DMS114 treated with DMSO at 0.1 percent for 48 hours (cell line): ENCODE results near the gene LTB.
A peak's percentile ranks its signal among the peaks of the same experiment; 100 is the strongest.

Experiments
- DNase-seq: peaks from one replicate; lab custom pipeline; 2025; ENCODE audit not compliant: unreplicated experiment; lab: John Stamatoyannopoulos, UW

The LTB gene

GRCh38 chr6:31582230-31582643 is at the start of gene LTB:
TSS of gene LTB (minus strand) at chr6:31582424. CDS start at chr6:31582417, 7 bp downstream.
- DNase-seq: no peak

DNA sequence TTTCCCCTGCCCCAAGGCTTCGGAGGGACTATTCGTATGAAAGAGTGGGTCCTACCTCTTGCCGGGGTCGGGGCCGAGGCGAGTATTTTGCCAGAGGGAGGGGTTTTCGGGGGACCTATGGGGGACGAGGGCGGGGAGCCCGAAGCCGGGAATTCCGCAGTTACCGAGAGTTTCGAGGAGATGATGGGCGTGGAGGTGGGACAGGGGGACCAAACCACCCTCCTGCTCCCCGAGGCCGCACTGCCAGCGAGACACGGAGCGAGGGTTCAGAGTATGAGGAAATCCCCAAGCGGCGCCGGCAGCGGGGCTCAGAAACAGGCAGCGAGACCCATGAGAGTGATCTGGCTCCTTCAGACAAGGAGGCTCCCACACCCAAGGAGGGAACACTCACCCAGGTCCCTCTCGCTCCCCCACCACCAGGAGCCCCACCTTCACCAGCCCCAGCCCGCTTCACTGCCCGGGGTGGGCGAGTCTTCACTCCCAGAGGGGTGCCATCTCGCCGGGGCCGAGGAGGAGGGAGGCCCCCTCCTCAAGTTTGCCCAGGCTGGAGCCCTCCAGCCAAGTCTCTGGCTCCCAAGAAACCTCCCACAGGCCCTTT is 49.6 kb upstream of the LTB start:
- DNase-seq: no peak

GRCh38 chr6:31631209-31631608 is 49.0 kb upstream of the LTB start:
- DNase-seq: no peak

DNA sequence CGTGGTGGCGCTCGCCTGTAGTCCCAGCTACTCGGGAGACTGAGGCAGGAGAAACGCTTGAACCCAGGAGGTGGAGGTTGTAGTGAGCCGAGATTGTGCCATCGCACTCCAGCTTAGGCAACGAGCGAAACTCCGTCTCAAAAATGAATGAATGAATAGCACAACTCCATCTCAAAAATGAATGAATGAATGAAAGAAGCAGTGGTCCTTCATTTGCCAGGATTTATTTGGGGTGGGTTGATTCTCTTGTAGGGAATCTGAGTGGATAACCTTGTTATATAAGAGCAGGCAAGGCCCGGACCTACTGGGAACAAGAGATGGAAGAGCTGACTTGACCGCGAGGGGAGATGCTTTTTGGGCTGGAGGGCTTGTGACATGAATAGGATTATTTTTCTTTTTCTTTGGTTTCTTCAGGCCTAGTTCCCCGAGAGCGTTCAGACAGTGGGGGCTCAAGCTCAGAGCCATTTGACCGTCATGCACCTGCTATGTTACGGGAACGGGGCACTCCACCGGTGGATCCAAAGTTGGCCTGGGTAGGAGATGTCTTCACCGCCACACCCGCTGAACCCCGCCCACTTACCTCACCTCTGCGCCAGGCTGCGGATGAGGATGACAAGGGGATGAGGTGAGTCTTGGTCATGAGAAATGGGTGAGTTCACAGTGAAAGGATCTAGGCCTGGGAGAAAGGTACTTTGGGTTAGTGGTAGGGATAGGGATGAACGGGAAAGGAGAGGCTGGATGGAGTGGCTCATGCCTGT is 48.1 kb upstream of the LTB start:
- no peak for DNase-seq

GRCh38 chr6:31629014-31629413 is 46.8 kb upstream of the LTB start:
- DNase-seq: no peak

DNA sequence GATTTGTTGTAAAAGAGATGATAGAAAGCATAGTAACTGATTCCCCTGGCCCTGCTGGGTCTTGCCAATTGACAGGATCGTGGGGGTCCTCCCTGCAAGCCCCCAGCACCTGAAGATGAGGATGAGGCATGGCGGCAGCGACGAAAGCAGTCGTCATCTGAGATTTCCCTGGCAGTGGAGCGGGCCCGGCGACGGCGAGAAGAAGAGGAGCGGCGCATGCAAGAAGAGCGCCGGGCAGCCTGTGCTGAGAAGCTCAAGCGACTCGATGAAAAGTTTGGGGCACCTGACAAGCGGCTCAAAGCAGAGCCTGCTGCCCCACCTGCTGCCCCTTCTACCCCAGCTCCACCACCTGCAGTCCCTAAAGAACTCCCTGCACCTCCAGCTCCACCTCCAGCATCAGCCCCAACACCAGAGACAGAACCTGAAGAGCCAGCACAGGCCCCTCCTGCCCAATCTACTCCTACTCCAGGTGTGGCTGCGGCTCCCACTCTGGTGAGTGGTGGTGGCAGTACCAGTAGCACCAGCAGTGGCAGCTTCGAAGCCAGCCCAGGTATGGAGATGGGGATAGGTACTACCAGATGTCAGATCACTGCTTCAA is 45.6 kb upstream of the LTB start:
- DNase-seq: no peak

DNA sequence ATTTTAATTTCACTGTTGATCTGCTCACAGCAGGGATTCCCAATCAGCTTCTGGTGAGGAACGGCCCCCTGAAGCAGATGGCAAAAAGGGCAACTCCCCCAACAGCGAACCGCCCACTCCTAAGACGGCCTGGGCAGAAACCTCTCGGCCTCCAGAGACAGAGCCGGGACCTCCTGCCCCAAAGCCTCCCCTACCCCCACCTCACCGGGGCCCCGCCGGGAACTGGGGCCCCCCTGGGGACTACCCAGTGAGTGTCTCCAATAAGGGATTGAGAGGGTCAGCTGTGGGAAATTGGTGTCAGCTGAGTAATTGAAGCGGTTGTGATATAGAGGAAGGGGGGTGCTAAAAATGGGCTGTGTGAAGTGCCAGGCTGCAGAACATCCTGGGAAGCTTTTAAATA is 44.7 kb upstream of the LTB start:
- no peak for DNase-seq

- DNase-seq: no peak
These were observed 41.8 kb upstream of the LTB start for GRCh38 chr6:31624070-31624469.

DNA sequence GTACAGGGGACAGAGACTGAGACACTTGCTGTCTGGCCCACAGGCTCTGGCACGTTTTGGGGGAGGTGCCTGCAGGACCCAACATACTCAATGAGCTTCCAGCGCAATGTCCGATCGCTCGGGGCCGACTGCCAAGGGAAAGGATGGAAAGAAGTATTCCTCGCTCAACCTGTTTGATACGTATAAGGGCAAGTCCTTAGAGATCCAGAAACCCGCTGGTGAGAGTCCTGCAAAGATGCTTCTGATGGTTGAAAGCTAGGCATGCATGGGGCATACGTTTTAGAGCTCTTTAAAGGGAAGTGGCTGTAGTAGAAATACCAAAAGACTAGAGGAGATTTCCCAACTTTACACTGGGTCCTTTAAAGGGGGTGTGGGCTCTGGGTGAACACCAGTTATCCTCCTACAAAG is 40.5 kb upstream of the LTB start:
- no peak for DNase-seq

DNA sequence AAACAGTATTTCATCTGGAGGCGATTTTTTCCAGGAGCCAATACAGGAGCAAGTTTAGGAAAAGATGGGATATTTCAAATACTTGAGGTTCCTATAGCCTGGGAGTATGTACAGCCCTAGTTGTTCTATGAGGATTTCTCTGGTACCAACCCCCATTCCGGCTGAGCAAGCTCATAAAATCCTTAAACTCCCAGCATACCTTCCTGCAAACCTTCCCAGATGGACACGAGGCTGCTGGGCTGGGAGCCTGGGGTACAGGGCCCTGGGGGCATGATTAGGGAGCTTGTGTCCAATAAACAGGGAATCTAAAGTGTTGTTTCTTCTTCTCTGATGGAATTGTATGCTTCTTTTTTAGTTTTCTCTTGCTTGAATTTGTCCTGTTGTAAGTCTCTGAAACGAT is 39.8 kb upstream of the LTB start:
- DNase-seq: no peak

DNA sequence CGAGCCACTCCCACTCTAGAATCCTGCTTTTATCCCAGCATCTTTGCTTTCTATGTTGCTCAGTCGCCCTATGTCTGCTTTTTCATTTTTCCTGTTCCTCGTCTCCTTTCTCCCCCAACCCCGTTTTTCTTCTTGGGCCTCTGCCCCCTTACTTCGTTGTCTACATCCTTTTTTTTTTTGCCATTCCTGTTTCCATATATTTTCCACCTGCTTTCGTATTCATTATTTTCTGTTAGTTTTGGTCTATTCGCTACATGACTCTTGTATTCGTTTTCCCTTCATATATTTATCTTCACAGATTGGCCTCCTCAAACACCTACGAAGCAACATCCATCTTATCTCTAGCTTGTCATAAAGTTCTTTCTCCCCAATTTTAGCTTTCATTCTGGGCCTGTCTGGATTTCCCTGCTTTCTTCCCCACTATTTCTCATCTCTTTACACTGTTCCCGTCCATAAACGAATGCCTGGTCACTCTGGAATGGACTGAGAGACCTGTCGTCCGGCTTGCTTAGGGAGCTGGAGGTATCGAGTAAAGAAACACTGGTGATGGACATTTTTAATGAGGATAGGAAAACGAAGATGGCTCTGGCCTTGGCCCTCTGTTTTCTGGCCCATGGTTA is 39.2 kb upstream of the LTB start:
- no peak for DNase-seq

DNA sequence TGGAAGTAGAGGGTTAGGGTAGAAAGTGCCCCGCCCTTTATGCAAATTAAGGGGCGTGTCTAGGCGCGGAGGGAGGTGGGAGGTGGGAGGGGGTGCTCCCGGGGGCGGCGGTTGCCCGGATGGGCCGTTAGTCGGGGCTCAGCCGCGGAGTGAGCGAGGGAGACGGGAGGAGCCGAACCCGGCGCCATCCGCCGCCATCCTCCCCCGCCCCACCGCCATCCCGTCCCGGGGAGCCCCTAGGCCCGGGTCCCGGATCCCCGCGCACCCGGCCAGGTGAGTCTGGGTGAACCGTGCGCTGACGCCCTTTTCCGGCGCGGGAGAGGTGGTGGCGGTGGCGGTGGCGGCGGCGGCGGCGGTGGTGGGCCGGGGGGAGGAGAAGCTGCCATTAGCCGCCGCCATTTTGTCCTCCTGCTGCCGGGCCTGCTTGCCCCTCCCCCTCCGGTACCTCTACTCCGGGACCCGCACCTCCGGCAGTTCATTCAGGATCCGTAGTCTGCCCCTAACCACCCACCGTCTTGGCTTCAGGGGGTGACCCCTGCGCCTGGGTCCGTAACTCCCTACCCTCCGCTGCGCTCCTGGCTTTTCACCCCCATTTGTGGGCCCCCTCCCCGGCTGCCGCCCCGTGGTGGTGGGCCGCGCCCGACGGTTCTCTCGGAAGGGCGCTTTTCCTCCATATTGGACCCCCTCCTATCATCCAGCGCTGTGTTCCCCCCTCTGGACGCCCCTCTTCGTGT is 38.5 kb upstream of the LTB start, which contains the start of gene PRRC2A:
Gene PRRC2A, plus strand, starts transcription at position 130 of the 734 bp plus-strand sequence. CDS start 2,075 bp downstream, outside the sequence.
- DNase-seq: peak; percentile 82

DNA sequence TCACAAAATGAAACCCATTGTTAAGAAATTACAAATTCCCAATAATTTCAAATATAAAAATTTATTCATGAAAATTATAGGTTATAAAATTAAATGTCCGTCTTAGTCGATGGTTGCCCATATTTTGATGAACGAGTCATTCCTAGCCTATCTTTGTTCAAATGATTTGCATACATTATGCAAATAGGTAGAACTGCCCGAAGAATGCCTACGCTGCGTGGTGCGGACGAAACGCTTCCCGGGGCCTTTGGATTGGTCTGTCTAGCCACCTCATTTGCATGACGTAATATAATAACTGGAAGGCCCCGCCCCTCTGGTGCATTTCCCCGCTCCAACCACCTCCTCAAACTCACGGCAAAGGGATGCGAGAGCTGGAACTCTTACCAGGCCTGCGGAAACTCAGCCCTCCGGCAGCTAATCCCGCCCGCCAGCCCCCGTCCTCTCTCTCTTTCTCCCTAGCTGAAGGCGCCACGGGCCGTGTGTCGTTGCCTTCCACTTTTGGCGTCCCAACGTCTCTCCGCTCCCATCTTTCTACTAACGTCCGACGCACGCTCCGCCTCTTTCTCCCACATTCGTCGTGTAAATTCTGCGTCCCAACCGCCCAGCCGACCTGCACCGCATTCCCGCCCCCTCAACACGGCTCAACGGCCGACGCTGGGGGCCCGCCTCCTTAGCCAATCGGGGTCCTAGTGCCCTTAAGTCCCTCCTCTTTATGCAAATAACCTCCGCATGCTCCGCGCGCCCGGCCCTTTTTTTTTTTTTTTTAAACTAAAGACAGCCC is 37.8 kb upstream of the LTB start:
- DNase-seq: peak; percentile 99

DNA sequence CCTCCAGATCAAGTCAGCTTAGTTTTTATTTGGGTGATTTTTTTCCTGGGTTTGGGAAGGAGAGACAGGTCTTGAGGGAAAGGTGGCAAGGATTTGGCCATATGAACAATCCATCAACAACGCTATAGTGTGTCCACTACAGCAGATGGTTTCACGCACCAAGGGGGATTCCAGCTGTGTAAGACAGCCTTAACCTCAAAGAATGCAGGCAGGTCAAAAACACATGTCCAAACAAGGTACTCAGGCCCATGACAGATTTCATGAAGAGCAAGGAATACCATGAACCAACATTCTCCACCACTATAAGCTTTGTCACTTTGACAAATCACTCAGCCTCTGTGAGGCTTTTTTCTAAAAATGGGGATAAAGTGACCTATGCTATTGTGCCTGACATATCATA is 34.8 kb upstream of the LTB start:
- DNase-seq: no peak

DNA sequence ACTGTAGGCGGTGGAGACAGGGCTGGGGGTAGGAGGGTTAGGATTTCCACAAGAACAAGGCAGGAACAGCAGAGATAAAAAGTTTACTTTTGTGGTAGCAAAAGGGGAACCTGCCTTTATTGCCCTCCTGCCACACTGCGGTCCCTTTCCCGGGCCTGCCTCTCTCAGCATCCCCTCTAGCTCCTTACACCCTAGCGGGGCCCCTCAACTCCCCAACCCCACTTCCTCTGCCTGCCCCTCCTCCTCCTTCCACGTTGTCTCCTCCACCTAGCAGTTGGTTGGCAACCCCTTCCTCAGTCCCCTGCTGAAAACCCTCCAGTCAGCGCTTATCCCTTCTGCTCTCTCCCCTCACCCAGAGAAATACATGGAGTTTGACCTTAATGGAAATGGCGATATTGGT is 33.5 kb upstream of the LTB start:
- DNase-seq: no peak

- no peak for DNase-seq
These were observed 32.7 kb upstream of the LTB start, which contains the start of gene AIF1 for GRCh38 chr6:31614684-31615578. TSS of gene AIF1 (plus strand) at chr6:31615234. CDS start at chr6:31615330, 96 bp downstream.

DNA sequence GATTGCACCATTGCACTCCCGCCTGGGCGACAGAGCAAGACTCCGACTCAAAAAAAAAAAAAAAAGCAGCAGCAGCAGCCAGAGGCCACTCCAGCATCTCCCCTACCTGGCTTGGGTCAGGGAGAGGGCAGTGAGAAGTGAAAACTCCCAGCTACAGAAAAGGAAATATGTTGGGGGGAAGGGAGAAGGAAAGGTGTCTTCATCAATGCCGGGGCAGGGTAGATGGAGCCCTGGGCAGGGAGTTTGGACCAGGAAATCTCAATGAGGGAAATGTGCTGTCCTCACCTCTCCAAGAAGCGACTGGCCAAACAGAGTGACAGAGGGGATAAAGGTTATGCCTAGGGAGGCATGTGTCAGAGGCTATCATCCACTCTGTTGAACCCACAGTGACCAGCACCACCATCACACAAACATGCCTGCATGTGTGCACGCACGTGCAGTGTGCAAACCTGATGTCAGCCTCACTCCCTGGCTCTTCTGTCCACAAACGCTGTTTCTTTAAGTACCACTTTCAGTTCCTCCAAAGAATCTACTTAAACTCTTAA is 31.9 kb upstream of the LTB start:
- no peak for DNase-seq

DNA sequence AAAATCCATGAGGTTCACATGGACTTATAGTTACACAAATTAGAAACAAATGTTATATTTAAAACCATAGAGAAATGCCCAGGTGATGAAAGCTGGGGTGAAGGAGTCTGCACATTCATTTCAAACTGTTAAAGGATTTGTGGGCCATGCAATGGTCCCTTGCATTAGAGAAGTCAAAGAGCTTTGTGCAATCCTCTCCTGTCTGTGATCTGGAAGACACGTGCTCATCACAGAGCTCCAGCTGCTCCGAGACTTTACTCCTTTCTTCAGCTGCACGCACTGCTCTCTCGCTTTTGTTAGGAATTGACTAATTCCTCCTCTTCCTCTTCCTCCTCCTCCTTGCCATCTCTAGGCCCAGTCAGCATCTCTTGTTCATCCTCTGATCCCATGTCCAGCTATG is 28.7 kb upstream of the LTB start:
- no peak for DNase-seq
